ENCODE measurements around the gene TMEM140.

DNA sequence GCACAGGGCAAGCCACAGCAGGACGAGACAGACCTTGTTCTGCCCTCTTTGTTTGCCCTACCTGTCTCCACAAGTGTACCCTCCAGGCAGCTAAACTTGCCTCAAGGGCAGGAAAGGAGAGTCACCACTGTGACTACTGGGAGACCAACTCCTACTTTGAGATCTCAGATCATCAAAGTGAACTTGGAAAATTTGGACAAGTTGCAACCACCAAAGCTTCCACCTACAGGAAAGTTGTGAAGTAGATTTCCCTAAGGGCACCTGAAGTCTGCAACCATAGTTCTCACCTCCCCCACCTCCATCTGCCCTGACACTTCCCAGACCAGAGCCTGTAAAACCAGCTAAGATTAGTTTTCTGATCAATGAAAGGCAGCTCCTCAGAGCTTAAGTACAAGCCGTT lies 66.0 kb downstream of the TMEM140 start:
- no peak for TF ChIP-seq CTCF (conservative IDR thresholded peaks at IDR 0.05)
- no peak for TF ChIP-seq EZH2 (IDR thresholded peaks at IDR 0.05; ENCODE audit: low read depth)
